Endodermal cell (in vitro differentiated cells): ENCODE data around the gene SH3D19. TPM values are rescaled to one million over a fixed set of nuclear protein-coding genes. Genes with fewer than 3 reads are reported as not detected.
A peak's percentile ranks its signal among the peaks of the same experiment; 100 is the strongest.

ENCODE experiments used
- DNase-seq: peaks from one replicate; pipeline ENCODE4 v3.0.0-alpha.2; 2017
- H3K27ac ChIP-seq: 2 replicates; pipeline ENCODE4 v1.5.1; 2013; ENCODE audit warnings: mild to moderate bottlenecking, low read depth, low read length, moderate library complexity
- H3K27me3 ChIP-seq: 2 replicates; pipeline ENCODE4 v1.6.1; 2013; ENCODE audit warnings: mild to moderate bottlenecking, low read length, moderate library complexity; ENCODE audit not compliant: insufficient read depth, control insufficient read depth, poor library complexity, severe bottlenecking
- H3K36me3 ChIP-seq: 2 replicates; pipeline ENCODE4 v1.7.0; 2013; ENCODE audit warnings: mild to moderate bottlenecking, low read length, moderate library complexity; ENCODE audit not compliant: control insufficient read depth, insufficient read depth
- H3K4me1 ChIP-seq: one replicate; pipeline ENCODE4 v1.7.0; 2013; ENCODE audit warnings: low read length; ENCODE audit not compliant: control insufficient read depth, insufficient read depth
- H3K4me3 ChIP-seq: 2 replicates; pipeline ENCODE4 v1.5.1; 2013; ENCODE audit warnings: mild to moderate bottlenecking, low read length, moderate library complexity
- H3K9ac ChIP-seq: 2 replicates; pipeline ENCODE4 v1.6.1; 2013; ENCODE audit warnings: mild to moderate bottlenecking, low read length, moderate library complexity; ENCODE audit not compliant: poor library complexity, severe bottlenecking; ENCODE audit errors: extremely low read depth
- H3K9me3 ChIP-seq: 2 replicates; pipeline ENCODE4 v1.6.1; 2013; ENCODE audit warnings: mild to moderate bottlenecking, low read length, moderate library complexity; ENCODE audit not compliant: control insufficient read depth
- H3K27ac Mint-ChIP-seq: 2 replicates; pipeline ENCODE4 v1.8.0; 2020; ENCODE audit warnings: mixed read lengths
- H3K27me3 Mint-ChIP-seq: 2 replicates; pipeline ENCODE4 v1.8.0; 2021; ENCODE audit warnings: mild to moderate bottlenecking, mixed read lengths; ENCODE audit not compliant: insufficient read depth
- H3K36me3 Mint-ChIP-seq: 2 replicates; pipeline ENCODE4 v1.8.0; 2020; ENCODE audit warnings: low read depth, mixed read lengths
- H3K4me1 Mint-ChIP-seq: 2 replicates; pipeline ENCODE4 v1.8.0; 2020; ENCODE audit warnings: mixed read lengths
- H3K4me3 Mint-ChIP-seq: 2 replicates; pipeline ENCODE4 v1.8.0; 2020; ENCODE audit warnings: mild to moderate bottlenecking, moderate library complexity, mixed read lengths
- H3K9me3 Mint-ChIP-seq: 2 replicates; pipeline ENCODE4 v1.8.0; 2020; ENCODE audit warnings: mild to moderate bottlenecking, mixed read lengths
- WGBS, 2 experiments: methylation state at CpG; one replicate each; pipeline versions ENCODE4 v1.1.5 to v1.1.7; 2013; ENCODE audit warnings: missing lambda C conversion rate in 2 of 2, mixed read lengths in 1 of 2; ENCODE audit not compliant: insufficient coverage in 1 of 2, insufficient read length in 1 of 2; 5-methylcytosine and 5-hydroxymethylcytosine counted together
- total RNA-seq, 2 donors: library from RNA; stranded (reverse); fragmentation: NEBNext Ultra II Directional in 1 of 2; extraction: Animal tissue kit (Norgen Biotek cat#: 25700) in 1 of 2; gene quantifications; 2 replicates in 1 of 2; 3 replicates in 1 of 2; pipeline ENCODE4 v1.2.1, GENCODE V29; 2021
- TF ChIP-seq, protein P1 (sequence below): fragments of 200-600 bp; sonication (generic); conservative IDR thresholded peaks from 2 replicates; pipeline ENCODE4 v1.5.0; 2021; ENCODE audit warnings: antibody characterized with exemption, mild to moderate bottlenecking

SH3D19 gene
- total RNA-seq, 2 donors from 2014 or later: 48.8 to 55.6 TPM

DNA sequence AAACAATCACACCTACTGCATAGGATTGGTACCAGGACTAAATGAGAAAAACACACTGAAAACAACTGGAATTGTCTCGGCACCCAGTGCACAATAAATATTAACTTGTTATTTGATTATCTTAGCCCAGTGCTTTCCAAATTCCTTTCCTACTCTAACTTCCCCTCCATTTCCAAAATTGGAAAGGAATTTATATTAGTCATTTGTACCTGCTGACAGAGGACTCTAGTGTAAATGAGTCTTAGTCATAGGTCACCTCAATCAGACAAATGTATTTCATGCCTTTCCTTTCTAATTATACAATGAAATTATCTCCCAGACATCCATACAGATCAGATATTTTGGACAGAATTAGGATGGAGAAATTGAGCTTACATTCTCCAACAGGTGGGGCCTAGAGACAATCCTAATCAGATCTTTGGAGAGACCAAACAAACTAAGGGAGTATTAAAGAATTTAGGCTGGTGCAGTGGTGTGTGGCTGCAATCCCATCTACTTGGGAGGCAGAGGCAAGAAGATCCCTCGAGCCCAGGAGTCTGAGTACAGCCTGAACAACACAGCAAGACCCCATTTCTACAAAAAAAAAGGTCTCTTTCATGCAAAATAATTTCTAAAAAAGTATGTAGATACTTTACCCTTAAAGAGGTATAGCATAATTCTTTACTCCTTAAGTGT is 10.1 kb downstream of the SH3D19 start:
- Histone ChIP-seq H3K27ac (no peak overlapping the region), H3K36me3 (peaks cover 6% of the 10 kb centered on the region), H3K9ac (no peak overlapping the region), H3K4me3 (no peak overlapping the region), H3K9me3 (no peaks in the 10 kb centered on the region), H3K4me1 (peaks cover 9% of the 10 kb centered on the region), H3K27me3 (no peaks in the 10 kb centered on the region)
- WGBS, 2 experiments: 77 to 100% methylated on average over 1 to 2 of the region's 2 CpGs
- peaks cover 29% of the 10 kb centered on the region for H3K4me1 Mint-ChIP-seq
- H3K9me3 Mint-ChIP-seq: no peaks in the 10 kb centered on the region
- no peaks in the 10 kb centered on the region for H3K27me3 Mint-ChIP-seq
- H3K4me3 Mint-ChIP-seq: no peak overlapping the region
- peak overlapping the region; percentile 35 for H3K27ac Mint-ChIP-seq
- H3K36me3 Mint-ChIP-seq: peaks cover 14% of the 10 kb centered on the region
- TF ChIP-seq, protein P1, sequence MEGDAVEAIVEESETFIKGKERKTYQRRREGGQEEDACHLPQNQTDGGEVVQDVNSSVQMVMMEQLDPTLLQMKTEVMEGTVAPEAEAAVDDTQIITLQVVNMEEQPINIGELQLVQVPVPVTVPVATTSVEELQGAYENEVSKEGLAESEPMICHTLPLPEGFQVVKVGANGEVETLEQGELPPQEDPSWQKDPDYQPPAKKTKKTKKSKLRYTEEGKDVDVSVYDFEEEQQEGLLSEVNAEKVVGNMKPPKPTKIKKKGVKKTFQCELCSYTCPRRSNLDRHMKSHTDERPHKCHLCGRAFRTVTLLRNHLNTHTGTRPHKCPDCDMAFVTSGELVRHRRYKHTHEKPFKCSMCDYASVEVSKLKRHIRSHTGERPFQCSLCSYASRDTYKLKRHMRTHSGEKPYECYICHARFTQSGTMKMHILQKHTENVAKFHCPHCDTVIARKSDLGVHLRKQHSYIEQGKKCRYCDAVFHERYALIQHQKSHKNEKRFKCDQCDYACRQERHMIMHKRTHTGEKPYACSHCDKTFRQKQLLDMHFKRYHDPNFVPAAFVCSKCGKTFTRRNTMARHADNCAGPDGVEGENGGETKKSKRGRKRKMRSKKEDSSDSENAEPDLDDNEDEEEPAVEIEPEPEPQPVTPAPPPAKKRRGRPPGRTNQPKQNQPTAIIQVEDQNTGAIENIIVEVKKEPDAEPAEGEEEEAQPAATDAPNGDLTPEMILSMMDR: no peak
- DNase-seq: no peak

DNA sequence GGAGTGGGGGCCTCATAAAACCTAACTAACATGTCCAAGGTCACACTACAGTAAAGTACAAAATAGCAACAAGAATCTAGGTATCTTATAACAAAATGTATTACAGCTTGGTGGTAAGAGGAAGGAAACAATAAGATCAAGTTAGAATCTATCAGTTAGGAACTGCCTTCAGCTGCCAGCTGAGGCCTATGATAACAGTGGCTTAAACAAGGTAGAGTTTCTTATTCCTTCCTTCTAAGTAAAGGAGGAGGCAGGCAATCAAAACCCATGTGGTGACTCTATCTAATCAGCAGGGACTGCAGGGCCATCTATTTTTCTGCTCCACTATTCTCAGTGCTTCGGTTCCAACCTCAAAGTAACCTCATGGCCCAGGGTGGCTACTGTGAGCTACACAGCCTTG is 10.9 kb downstream of the SH3D19 start:
- no peak overlapping the region for H3K9ac ChIP-seq
- Mint-ChIP-seq H3K9me3 (no peaks in the 10 kb centered on the region), H3K4me3 (no peak overlapping the region), H3K27me3 (no peaks in the 10 kb centered on the region), H3K4me1 (peaks cover 29% of the 10 kb centered on the region), H3K36me3 (peaks cover 11% of the 10 kb centered on the region), H3K27ac (peak overlapping the region; percentile 54)
- peaks cover 13% of the 10 kb centered on the region for H3K36me3 ChIP-seq
- TF ChIP-seq, protein P1: no peak
- H3K4me1 ChIP-seq: peaks cover 9% of the 10 kb centered on the region
- H3K4me3 ChIP-seq: no peak overlapping the region
- no peak for DNase-seq
- no peaks in the 10 kb centered on the region for H3K9me3 ChIP-seq
- no peaks in the 10 kb centered on the region for H3K27me3 ChIP-seq
- WGBS, 2 experiments: 80 to 84% methylated on average over 1 of the region's 1 CpG
- H3K27ac ChIP-seq: no peak overlapping the region

DNA sequence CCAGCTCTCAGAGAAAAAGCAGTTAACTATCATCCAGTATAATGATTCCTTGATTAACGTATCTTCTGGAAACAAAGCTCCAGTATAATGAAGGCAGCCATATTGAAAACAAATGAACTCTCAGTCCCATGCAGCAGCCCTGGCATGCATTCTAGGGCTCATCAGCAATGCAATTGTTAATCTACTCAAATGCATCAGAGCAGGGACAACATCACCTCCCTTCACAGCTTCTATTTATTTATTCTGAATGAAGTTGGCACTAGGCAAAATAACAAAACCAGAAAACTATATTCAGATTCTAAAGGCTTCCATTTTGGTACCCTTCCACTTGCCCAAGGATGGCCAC is 11.4 kb downstream of the SH3D19 start:
- Mint-ChIP-seq H3K36me3 (peaks cover 12% of the 10 kb centered on the region), H3K27me3 (no peaks in the 10 kb centered on the region), H3K27ac (peak overlapping the region; percentile 34), H3K4me1 (peaks cover 29% of the 10 kb centered on the region), H3K4me3 (no peak overlapping the region), H3K9me3 (no peaks in the 10 kb centered on the region)
- Histone ChIP-seq H3K27ac (no peak overlapping the region), H3K9ac (no peak overlapping the region), H3K27me3 (no peaks in the 10 kb centered on the region), H3K36me3 (peaks cover 13% of the 10 kb centered on the region), H3K4me3 (no peak overlapping the region), H3K4me1 (peaks cover 9% of the 10 kb centered on the region), H3K9me3 (no peaks in the 10 kb centered on the region)
- 88 to 100% methylated on average over 1 of the region's 1 CpG for WGBS, 2 experiments
- DNase-seq: no peak
- TF ChIP-seq, protein P1: no peak
